GM21529 (cell line): Measurements from ENCODE around the gene PHTF2.
A peak's percentile ranks its signal among the peaks of the same experiment; 100 is the strongest.
"Not testable (repeated sequence)": the region's sequence is repeated elsewhere in the genome, so short reads cannot be mapped to it uniquely, and the experiment has no call there.

Experiments used
- ATAC-seq: cut with Tn5 transposase; IDR thresholded peaks from one replicate; pipeline ENCODE4 v1.9.1; 2021; ENCODE audit not compliant: unreplicated experiment

The PHTF2 gene

GRCh38 chr7:77873416-77874327 is 75.1 kb downstream of the PHTF2 start:
- ATAC-seq: not testable (repeated sequence)

- ATAC-seq: no peak
Measured at GRCh38 chr7:77877791-77878190, 79.2 kb downstream of the PHTF2 start.

- no peak for ATAC-seq
Measured at GRCh38 chr7:77878500-77878899, 79.9 kb downstream of the PHTF2 start.

GRCh38 chr7:77879272-77879671 is 80.7 kb downstream of the PHTF2 start:
- ATAC-seq: no peak

- no peak for ATAC-seq
Measured at GRCh38 chr7:77881871-77882270, 83.3 kb downstream of the PHTF2 start.

- ATAC-seq: no peak
Measured at GRCh38 chr7:77885155-77885554, 86.6 kb downstream of the PHTF2 start.

- ATAC-seq: no peak
Measured at GRCh38 chr7:77887567-77887966, 89.0 kb downstream of the PHTF2 start.

- ATAC-seq: no peak
Measured at GRCh38 chr7:77888998-77889397, 90.4 kb downstream of the PHTF2 start.

- ATAC-seq: no peak
Measured at GRCh38 chr7:77893813-77894212, 95.2 kb downstream of the PHTF2 start.

GRCh38 chr7:77894574-77895091 is 96.1 kb downstream of the PHTF2 start:
- no peak for ATAC-seq

GRCh38 chr7:77895905-77896304 is 97.3 kb downstream of the PHTF2 start:
- ATAC-seq: no peak

- no peak for ATAC-seq
Measured at GRCh38 chr7:77897004-77897547, 98.5 kb downstream of the PHTF2 start.

- no peak for ATAC-seq
Measured at GRCh38 chr7:77899516-77899915, 100.9 kb downstream of the PHTF2 start.

- peak; percentile 38 for ATAC-seq
Measured at GRCh38 chr7:77903597-77903996, 105.0 kb downstream of the PHTF2 start.

GRCh38 chr7:77904252-77904651 is 105.7 kb downstream of the PHTF2 start:
- no peak for ATAC-seq

- ATAC-seq: no peak
Measured at GRCh38 chr7:77907281-77907680, 108.7 kb downstream of the PHTF2 start.

GRCh38 chr7:77908664-77909063 is 110.1 kb downstream of the PHTF2 start:
- no peak for ATAC-seq

GRCh38 chr7:77910124-77910523 is 111.6 kb downstream of the PHTF2 start:
- no peak for ATAC-seq

- no peak for ATAC-seq
Measured at GRCh38 chr7:77912293-77912692, 113.7 kb downstream of the PHTF2 start.

GRCh38 chr7:77913977-77914607 is 115.5 kb downstream of the PHTF2 start:
- ATAC-seq: no peak

- ATAC-seq: no peak
Measured at GRCh38 chr7:77917500-77918262, 119.1 kb downstream of the PHTF2 start.
